Thyroid gland (tissue), 4 donors: Measurements from ENCODE around the gene KCNS3.

Source experiments
- POLR2A ChIP-seq, 2 donors: fragments of 450-650 bp; IDR thresholded peaks; one replicate each; pipeline ENCODE4 v1.6.1; 2017; ENCODE audit warnings: antibody characterized with exemption in 2 of 2, mild to moderate bottlenecking in 2 of 2, moderate library complexity in 1 of 2
- TF ChIP-seq, protein P1 (sequence below), 6 experiments: fragments of 200-600 bp in 3 of 6; fragments of 450-650 bp in 3 of 6; sonication (generic) in 3 of 6; IDR thresholded peaks; one replicate each; pipeline ENCODE4 v1.5.1; 2016 to 2019; ENCODE audit warnings: antibody characterized with exemption in 6 of 6, mild to moderate bottlenecking in 2 of 6, inconsistent platforms in 1 of 6, moderate library complexity in 1 of 6

DNA sequence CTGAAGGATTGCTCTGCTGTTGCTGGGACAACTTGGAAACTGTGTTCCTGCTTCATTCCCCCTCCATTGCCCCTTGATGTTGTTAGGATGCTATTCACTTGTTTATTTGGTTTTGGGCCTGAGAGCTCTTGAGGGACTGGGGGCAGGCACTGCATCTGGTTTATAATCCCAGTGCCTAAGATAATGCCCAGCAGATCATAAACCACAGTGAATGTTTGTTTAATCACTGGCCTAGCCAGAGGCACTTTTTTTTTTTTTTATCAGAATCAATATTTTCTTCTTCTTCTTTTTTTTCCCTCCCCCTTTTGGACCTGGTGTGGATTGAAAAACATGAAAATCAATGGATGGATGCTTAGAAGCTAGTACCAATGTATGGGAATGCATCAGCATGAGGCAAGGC lies 38.1 kb downstream of the KCNS3 start:
- TF ChIP-seq, protein P1, sequence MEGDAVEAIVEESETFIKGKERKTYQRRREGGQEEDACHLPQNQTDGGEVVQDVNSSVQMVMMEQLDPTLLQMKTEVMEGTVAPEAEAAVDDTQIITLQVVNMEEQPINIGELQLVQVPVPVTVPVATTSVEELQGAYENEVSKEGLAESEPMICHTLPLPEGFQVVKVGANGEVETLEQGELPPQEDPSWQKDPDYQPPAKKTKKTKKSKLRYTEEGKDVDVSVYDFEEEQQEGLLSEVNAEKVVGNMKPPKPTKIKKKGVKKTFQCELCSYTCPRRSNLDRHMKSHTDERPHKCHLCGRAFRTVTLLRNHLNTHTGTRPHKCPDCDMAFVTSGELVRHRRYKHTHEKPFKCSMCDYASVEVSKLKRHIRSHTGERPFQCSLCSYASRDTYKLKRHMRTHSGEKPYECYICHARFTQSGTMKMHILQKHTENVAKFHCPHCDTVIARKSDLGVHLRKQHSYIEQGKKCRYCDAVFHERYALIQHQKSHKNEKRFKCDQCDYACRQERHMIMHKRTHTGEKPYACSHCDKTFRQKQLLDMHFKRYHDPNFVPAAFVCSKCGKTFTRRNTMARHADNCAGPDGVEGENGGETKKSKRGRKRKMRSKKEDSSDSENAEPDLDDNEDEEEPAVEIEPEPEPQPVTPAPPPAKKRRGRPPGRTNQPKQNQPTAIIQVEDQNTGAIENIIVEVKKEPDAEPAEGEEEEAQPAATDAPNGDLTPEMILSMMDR (IDR thresholded peaks at IDR 0.05), result no peak
- no peak for TF ChIP-seq POLR2A (IDR thresholded peaks at IDR 0.05)
